SU-DHL-6 (cell line): ENCODE results near the gene TMEM92.

Experiments used
- H2AFZ ChIP-seq: fragments of 200-600 bp; sonication (generic); 2 replicates; pipeline ENCODE4 v1.6.1; 2014; ENCODE audit warnings: low read depth, mild to moderate bottlenecking, moderate library complexity, mixed read lengths, antibody characterized with exemption, low read length; ENCODE audit not compliant: severe bottlenecking
- H3F3A ChIP-seq: fragments of 200-600 bp; shearing (Covaris generic); 2 replicates; pipeline ENCODE4 v1.6.0; 2016; ENCODE audit warnings: antibody characterized with exemption, mild to moderate bottlenecking; ENCODE audit not compliant: insufficient read depth
- H3K27ac ChIP-seq: fragments of 200-600 bp; sonication (generic); 2 replicates; pipeline ENCODE4 v1.5.1; 2016; ENCODE audit warnings: low read depth, mild to moderate bottlenecking, low read length, moderate library complexity, mixed read lengths
- H3K27me3 ChIP-seq: fragments of 200-600 bp; sonication (generic), shearing (Covaris generic); 2 replicates; pipeline ENCODE4 v1.6.0; 2014; ENCODE audit warnings: mild to moderate bottlenecking, low read length
- H3K36me3 ChIP-seq: fragments of 200-600 bp; sonication (generic); 2 replicates; pipeline ENCODE4 v1.6.1; 2014; ENCODE audit warnings: mild to moderate bottlenecking, low read length, mixed read lengths
- H3K4me2 ChIP-seq: fragments of 300-600, 200-600 bp; shearing (Covaris generic), sonication (generic); 2 replicates; pipeline ENCODE4 v1.6.0; 2014; ENCODE audit warnings: low read length, low read depth, mild to moderate bottlenecking; ENCODE audit not compliant: poor library complexity, severe bottlenecking
- H3K4me3 ChIP-seq: fragments of 200-600 bp; sonication (generic); 2 replicates; pipeline ENCODE4 v1.5.1; 2014; ENCODE audit warnings: antibody characterized with exemption, low read length, mild to moderate bottlenecking, mixed read lengths; ENCODE audit not compliant: insufficient read depth, poor library complexity, severe bottlenecking
- H3K79me2 ChIP-seq: fragments of 200-600 bp; sonication (generic); 2 replicates; pipeline ENCODE4 v1.6.1; 2014; ENCODE audit warnings: mild to moderate bottlenecking, low read length, moderate library complexity; ENCODE audit not compliant: insufficient read depth
- H3K9ac ChIP-seq: fragments of 200-600 bp; sonication (generic); 2 replicates; pipeline ENCODE4 v1.7.0; 2014; ENCODE audit warnings: mild to moderate bottlenecking, low read length
- H3K9me2 ChIP-seq: fragments of 200-600 bp; sonication (generic); replicated peaks from 2 replicates; pipeline ENCODE4 v1.6.1; 2014; ENCODE audit warnings: low read length; ENCODE audit not compliant: insufficient read depth
- H3K9me3 ChIP-seq: fragments of 200-600 bp; sonication (generic); 2 replicates; pipeline ENCODE4 v1.6.1; 2014; ENCODE audit warnings: low read length, mixed read lengths; ENCODE audit not compliant: insufficient read depth
- H4K20me1 ChIP-seq: fragments of 200-600 bp; sonication (generic); 2 replicates; pipeline ENCODE4 v1.6.1; 2014; ENCODE audit warnings: low read depth, mild to moderate bottlenecking, antibody characterized with exemption, low read length, moderate library complexity, mixed read lengths
- EZH2phosphoT487 ChIP-seq: fragments of 200-600 bp; sonication (generic), shearing (Covaris generic); conservative IDR thresholded peaks from 2 replicates; pipeline ENCODE4 v1.6.1; 2018; ENCODE audit warnings: mild to moderate bottlenecking, antibody characterized with exemption, low read length, moderate library complexity, mixed read lengths
- TF ChIP-seq, protein P1 (sequence below): fragments of 200-600 bp; sonication (generic); IDR thresholded peaks from one replicate; pipeline ENCODE4 v1.5.1; 2017; ENCODE audit warnings: antibody characterized with exemption, mild to moderate bottlenecking, low read length, moderate library complexity; ENCODE audit not compliant: insufficient read depth, poor library complexity, severe bottlenecking

The TMEM92 gene

DNA sequence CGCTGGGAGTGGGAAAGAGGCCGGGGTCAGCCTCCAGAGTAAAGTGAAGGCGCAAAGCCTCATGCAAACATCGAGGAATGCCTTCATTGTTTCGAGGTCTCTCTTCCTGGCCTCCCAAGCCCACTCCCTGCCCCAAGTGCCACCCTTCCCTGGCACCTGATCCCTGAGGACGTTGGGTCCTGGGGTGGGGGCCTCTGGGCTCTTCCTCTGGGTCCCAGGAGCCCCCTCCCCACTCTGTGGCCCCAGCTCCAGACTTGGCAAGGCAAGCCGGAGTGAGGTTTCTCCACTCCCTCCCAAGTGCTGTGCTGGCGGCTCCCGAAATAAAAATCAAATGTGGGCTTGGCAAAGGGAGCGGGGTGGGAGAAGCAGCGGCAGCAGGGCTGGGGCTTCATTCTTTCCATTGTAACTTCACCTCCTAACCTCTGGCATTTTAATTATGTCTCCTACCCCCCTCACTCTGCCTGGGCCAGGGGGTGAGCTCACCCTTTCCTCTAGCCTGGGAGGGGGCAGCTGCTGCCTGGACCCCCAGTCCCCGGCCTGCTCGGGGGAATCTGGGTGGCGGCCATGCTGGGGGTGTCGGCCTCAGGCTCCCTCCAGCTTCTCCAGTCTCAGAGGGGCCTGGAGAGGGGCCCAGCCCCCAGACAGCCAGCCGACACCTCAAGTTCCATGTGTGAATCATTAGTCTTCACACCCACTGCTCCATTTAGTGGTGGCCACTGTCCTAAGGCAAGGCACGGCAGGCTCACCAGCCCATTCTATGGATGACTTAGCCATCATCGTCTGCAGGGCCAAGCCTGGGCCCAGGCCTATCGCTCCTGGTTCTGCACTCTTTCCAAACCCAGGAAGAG lies 14.6 kb upstream of the TMEM92 start:
- H3K9ac ChIP-seq: no peak overlapping the region
- H3K4me3 ChIP-seq: no peak overlapping the region
- H4K20me1 ChIP-seq: no peaks in the 10 kb centered on the region
- no peaks in the 10 kb centered on the region for H3K36me3 ChIP-seq
- no peak overlapping the region for H3K27ac ChIP-seq
- no peaks in the 10 kb centered on the region for H3K27me3 ChIP-seq
- H3K79me2 ChIP-seq: no peaks in the 10 kb centered on the region
- no peaks in the 10 kb centered on the region for H3F3A ChIP-seq
- no peaks in the 10 kb centered on the region for H3K9me3 ChIP-seq
- TF ChIP-seq, protein P1, sequence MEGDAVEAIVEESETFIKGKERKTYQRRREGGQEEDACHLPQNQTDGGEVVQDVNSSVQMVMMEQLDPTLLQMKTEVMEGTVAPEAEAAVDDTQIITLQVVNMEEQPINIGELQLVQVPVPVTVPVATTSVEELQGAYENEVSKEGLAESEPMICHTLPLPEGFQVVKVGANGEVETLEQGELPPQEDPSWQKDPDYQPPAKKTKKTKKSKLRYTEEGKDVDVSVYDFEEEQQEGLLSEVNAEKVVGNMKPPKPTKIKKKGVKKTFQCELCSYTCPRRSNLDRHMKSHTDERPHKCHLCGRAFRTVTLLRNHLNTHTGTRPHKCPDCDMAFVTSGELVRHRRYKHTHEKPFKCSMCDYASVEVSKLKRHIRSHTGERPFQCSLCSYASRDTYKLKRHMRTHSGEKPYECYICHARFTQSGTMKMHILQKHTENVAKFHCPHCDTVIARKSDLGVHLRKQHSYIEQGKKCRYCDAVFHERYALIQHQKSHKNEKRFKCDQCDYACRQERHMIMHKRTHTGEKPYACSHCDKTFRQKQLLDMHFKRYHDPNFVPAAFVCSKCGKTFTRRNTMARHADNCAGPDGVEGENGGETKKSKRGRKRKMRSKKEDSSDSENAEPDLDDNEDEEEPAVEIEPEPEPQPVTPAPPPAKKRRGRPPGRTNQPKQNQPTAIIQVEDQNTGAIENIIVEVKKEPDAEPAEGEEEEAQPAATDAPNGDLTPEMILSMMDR: no peak
- TF ChIP-seq EZH2phosphoT487: no peak
- no peaks in the 10 kb centered on the region for H3K9me2 ChIP-seq
- no peak overlapping the region for H3K4me2 ChIP-seq
- no peak overlapping the region for H2AFZ ChIP-seq

DNA sequence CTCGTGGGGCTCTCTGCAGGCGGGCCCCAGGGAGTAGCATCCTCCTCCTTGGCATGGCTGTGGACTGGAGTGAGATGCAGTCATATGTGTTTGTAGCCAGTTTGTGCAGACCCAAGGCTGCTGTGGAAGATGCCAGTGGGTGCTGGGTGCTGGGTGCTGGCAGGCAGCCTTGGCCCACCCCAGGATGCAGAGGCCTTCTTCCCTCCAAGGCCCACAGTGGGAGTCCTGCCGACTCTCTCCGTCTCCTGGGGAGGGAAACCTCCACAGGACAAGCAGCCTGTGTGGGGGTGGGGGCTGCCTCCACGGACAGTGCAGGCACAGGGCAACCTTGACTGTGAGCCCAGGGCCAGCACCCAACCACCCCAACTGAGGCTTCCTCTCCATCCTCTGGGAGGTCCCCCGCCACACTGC lies 13.8 kb upstream of the TMEM92 start:
- Histone ChIP-seq H4K20me1 (no peaks in the 10 kb centered on the region), H3K27me3 (no peaks in the 10 kb centered on the region), H3K9me2 (no peaks in the 10 kb centered on the region), H3F3A (no peaks in the 10 kb centered on the region), H3K4me3 (no peak overlapping the region), H3K36me3 (no peaks in the 10 kb centered on the region), H3K27ac (no peak overlapping the region), H3K4me2 (no peak overlapping the region), H3K9me3 (no peaks in the 10 kb centered on the region), H3K9ac (no peak overlapping the region), H2AFZ (no peak overlapping the region), H3K79me2 (no peaks in the 10 kb centered on the region)
- TF ChIP-seq, protein P1: no peak
- TF ChIP-seq EZH2phosphoT487: no peak

DNA sequence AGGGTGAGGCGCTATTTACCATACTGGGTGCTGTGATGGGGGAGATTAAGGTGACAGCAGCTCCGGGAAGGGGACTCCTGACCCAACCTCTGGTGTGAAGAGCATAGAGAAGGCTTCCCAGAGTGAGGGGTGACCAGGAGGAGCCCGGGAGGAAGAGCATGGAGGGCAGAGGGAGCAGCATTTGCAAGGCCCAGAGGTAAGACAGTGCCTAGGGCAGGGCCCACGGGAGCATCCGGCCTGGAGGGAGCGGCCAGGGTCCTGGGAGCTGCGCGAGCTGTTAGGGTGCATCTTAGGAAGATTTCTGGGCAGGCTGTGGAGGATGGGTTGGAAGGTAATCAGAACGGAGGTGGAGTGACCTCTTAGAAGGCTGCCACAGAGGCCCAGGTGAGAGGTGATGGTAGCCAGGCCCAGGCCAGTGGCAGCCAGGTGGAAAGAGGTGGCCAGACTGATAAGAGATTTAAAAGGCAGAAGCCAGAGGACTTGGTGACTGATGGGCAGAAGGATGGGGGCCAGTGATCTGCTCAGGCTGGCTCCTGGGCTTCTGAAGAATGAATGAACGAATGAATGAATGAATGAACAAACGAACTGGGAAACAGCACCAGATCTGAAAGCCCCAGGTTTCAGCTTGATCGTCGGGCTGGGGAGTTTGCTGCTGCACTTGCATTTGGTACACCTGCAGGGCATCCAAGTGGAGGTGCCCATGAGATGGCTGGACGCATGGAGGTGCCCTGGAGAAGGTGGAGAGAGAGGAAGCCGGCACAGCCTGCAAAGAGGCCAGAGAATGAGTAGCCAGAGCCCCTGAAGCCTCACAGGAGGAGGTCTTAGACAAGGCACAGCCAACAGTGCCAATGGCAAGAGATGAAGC lies 13.0 kb upstream of the TMEM92 start:
- no peaks in the 10 kb centered on the region for H4K20me1 ChIP-seq
- H3K27ac ChIP-seq: no peak overlapping the region
- TF ChIP-seq, protein P1: no peak
- TF ChIP-seq EZH2phosphoT487: no peak
- H3K9me3 ChIP-seq: no peaks in the 10 kb centered on the region
- no peak overlapping the region for H3K9ac ChIP-seq
- no peak overlapping the region for H3K4me3 ChIP-seq
- no peaks in the 10 kb centered on the region for H3F3A ChIP-seq
- no peaks in the 10 kb centered on the region for H3K27me3 ChIP-seq
- H3K9me2 ChIP-seq: no peaks in the 10 kb centered on the region
- no peak overlapping the region for H2AFZ ChIP-seq
- H3K36me3 ChIP-seq: no peaks in the 10 kb centered on the region
- no peak overlapping the region for H3K4me2 ChIP-seq
- H3K79me2 ChIP-seq: no peaks in the 10 kb centered on the region
